Superior temporal gyrus (tissue), 1 donor: Measurements from ENCODE around the gene LATS2.

Source experiments
- DNase-seq: peaks from one replicate; pipeline ENCODE4 v3.0.0-alpha.2; 2016; ENCODE audit errors: extremely low spot score

Gene LATS2

DNA sequence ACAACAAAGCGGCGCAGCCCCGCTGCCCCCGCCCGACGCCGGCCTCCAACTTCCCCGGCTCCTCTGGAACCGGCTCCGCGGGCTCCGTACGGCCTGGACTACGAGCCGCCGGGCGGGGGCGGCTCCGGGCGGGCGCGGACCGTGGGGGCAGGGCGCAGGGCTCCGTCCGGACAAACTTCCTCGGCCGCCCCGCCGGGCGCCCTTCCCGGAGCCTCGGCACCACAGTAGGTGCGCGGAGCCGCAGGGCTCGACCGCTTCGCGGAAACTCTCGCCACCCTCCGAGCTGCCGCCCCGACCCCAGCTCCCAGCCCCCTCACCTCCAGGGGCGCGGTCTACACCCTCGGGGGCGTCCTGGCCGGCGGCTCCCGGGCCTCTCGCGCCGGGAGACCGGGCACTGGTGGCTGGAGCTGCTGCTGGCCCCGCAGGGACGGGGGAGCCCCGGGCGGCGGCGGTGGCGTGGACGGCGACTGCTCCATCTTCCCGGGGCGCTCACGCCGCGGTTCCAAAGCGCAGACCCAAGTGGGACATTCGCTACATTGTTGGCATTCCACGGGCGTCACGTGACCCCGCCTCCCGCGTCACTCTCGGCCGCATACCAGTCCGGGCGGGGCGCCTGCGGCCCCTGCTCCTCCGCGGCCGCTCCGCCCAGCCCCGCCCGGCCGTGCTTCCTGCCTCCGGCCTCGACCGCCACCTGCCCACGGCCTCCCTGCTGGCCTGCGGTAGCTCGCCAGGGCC lies at the start of gene LATS2:
Gene LATS2 (minus strand): TSS at position 558 of the 735 bp plus-strand sequence. CDS start 15,560 bp downstream, outside the sequence.
- DNase-seq: peak; percentile 82

DNA sequence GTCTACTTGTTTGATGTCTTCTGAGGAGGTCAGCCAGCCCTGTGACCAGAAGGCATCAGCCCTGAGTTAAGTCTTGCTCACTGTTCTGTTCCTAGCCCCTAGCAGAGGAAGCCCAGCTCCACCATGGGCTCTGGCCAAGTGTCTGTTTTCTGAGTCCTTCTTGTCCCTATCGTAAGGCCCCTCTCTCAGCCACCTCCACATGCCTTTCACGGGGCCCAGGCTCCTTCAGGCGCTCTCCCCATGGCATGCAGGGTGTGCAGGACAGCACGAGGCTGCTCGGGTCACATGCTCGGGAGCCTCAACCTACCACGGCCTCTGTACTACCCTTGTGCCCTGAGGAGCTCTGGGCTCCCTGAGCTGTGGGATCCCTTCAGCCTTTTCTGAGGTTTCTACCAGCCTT lies 47.8 kb upstream of the LATS2 start:
- no peak for DNase-seq

DNA sequence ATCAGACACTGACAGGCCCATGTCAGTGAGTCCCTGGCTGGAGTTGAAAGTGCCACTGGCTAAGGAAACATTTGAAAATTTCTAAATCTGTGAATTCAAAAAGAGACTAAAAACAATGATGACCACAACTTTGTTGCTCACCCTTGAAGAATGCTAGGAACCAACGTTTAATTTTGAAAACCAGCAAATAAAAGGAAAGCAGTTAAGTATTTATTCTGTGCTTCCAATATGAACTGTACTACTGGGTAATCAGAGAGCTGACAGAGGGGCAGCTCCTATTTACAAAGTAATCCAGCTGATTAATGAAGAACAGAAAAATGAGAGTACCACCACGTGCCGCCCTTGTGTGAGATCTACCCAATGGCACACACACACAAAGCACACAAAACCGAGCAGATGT lies 44.7 kb upstream of the LATS2 start:
- no peak for DNase-seq

DNA sequence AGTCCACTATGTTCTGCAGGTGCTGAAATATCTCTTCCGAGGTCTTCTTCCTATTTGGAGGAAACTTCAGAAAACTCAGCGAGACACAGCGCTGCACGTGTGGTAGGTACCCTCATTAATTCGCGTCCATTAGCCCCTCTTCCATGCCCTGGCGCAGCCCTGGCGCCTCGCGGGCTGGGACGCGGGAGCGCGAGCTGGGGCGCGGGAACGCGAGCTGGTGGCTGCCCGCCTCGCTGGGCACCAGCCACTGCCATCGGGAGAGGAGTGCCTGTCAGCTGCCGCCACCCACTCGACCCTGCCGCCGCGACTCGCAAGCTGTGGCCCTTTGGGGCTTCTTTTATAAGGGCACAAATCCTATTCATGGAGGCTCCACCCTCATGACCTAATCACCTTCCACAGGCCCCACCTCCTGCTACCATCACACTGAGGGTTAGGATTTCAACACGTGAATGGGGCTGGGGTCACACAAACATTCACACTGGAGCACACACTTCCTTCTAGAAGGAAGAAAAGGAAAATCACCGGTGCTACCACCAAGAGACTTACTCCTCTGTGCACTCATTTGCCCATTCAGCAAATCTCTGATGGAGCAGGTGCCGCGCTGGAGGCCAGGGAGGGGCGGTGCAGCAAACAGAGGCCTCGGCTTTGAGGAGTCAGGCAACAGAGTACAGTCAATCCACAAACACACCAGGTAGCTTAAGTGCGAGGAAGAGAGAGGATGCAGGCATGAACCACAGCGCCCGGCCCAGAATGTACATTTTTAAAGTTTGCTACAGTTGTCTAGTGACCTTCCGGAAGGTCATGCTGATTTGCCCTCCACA lies 43.0 kb upstream of the LATS2 start:
- DNase-seq: no peak

DNA sequence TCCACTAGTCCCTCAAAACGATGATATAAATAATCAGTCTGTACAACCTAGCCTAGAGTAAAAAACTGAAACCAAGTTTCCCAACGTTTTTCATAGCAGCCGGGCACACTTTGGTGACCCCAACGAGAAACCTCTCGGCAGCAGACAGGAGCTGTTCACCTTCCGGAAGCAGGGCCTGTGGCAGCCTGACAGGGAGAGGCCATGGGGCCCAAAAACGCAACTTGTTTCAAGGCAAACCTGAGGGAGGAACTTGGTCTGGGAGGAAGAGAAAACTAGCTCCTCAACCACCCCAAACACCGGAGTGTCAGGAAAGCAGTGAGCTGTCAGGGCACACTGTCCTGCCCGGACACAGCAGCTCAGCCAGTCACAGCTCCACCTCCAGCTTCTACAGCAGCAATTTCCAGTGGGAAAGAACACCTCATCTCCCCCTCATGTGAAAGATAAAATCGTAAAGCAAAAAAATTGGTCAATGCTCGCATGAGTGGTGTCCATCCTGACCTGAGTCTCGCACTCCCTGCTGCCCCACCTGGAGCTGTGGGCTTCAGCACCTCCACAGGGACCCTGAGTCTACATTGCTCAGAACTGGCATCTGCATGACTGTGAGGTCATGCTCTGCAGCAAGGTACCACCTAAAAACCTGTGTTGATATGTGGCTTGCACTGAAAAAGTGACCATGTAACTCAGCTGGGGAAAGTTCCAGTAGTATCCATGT lies 40.6 kb upstream of the LATS2 start:
- DNase-seq: no peak

DNA sequence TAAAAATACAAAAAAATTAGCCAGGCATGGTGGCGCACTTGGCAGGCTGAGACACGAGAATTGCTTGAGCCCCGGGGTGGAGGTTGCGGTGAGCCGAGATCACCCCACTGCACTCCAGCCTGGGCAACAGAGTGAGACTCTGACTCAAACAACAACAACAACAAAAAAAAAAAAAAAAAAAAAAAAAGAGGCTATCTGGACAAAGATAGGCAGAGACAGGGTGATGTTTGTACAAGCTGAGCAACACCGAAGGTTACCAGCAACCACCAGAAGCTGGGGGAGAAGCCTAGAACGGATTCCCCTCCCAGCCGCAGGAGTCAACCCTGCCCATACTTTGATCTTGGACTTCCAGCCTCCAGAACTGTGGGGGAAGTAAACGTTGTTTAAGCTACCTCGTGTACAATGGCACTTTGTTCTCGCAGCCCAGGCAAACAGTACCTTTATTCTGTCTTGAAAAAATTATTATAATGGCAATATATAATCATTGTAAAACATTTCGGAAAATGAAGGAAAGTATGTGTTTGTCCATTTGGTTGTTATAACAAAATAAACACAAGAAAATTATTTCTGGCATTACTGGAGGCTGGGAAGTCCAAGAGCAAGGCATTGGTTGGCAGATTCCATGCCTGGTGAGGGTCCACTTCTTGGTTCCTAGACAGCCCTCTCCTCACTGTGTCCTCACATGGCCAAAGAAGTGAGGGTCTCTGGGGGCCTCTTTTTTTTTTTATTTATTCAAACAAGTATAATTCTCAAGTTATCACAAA lies 39.8 kb upstream of the LATS2 start:
- no peak for DNase-seq

DNA sequence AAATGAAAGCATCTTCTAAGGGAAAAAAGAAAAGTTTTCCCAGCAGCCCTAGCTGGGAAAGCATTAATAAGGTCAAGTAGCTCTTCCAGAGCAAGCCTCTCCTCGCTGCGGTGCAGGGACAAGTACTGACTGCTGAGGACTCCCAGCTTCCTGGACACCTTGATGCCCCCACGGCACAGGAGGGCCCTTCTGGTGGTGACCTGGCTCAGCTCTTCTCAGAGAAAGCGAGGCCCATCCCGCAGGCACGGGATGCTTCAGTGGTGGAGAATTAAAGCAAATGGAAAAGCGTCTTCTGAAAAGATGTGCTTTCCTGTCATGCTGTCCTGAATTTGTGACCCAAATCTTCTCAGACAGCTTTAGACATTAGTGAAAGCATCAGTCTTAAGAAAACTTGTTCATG lies 38.8 kb upstream of the LATS2 start:
- no peak for DNase-seq

DNA sequence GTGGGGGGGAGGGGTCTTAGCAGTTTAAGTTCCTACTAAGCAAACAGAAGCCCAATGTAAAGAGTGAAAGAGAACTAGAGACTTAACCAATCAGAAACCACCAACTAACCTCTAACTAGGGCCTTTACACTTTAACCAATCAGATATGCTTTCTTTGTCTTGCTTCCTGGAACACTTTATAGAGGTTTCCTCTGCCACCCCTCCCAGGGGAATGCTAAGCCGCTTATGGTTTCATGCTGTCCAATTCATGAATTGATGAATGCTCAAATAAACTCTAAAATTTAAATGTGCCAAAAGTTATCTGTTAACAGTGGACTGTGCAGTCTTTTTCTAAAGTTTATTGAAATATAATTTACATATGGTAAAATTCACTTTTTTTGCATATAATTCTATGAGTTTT lies 33.9 kb upstream of the LATS2 start:
- DNase-seq: no peak

DNA sequence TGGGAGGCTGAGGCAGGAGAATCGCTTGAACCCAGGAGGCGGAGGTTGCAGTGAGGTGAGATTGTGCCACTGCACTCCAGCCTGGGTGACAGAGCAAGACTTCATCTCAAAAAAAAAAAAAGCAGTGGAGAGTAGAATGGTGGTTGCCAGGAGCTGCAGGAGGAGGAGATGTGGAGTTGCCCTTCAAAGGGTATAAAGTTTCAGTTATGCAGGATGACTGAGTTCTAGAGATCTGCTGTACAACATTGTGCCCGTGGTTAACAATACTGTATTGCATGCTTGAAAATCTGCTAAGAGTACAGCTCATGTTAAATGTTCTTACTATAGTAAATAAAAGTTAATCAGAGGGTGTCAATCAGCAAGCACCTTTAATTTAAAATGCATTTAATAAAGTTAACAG lies 28.4 kb upstream of the LATS2 start:
- DNase-seq: no peak

DNA sequence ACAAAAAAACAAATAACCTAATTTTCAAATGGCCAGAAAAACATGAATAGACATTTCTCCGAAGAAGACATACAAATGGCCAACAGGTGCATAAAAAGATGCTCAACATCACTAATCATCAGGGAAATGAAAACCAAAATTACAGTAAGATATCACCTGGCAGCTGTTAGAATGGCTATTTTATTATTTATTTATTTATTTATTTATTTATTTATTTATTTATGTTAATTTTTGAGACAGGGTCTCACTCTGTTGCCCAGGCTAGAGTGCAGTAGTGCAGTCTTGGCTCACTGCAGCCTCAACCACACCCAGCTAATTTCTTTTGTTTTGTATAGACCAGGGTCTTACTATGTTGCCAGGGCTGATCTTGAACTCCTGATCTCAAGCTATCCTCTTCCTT lies 27.1 kb upstream of the LATS2 start:
- DNase-seq: no peak

DNA sequence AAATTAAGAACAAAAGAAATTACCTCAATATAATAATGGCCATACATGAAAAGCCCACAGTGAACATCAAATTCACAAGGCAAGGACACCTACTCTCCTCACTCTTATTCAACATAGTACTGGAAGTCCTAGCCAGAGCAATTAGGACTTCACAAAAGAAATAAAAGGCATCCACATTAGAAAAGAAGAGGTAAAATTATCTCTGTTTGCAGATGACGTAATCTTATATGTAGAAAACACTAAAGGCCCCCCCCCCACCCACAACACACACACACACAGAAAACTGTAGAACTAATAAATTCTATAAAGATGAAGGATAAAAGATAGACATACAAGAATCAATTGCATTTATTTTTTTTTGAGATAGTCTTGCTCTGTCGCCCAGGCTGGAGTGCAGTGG lies 25.5 kb upstream of the LATS2 start:
- DNase-seq: no peak

DNA sequence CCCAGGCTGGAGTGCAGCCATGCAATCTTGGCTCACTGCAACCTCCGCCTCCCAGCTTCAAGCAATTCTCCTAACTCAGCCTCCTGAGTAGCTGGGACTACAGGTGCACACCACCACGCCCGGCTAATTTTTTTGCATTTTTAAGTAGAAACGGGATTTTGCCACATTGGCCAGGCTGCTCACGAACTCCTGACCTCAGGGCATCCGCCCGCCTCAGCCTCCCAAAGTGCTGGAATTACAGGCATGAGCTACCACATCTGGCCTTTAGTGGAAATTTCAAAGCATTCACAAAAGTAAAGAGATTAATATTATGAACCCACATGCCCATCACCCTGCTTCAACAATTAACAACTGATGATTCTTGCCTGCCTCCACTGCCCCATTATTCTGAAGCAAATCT lies 20.5 kb upstream of the LATS2 start:
- no peak for DNase-seq

DNA sequence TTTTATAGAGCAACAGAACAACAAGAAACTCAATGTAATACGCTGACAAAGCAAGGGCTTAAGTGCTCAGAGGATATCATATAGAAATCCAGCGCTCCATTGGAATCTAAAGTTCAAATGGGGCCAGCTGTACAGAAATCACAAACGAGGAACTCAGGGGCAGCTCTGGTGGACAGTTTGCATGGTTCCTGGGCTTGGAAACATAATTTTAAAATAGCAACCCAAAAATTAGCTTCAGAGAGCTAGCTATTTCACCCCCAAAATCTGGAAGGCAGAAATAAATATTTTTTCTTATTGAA lies 19.2 kb upstream of the LATS2 start:
- DNase-seq: no peak

DNA sequence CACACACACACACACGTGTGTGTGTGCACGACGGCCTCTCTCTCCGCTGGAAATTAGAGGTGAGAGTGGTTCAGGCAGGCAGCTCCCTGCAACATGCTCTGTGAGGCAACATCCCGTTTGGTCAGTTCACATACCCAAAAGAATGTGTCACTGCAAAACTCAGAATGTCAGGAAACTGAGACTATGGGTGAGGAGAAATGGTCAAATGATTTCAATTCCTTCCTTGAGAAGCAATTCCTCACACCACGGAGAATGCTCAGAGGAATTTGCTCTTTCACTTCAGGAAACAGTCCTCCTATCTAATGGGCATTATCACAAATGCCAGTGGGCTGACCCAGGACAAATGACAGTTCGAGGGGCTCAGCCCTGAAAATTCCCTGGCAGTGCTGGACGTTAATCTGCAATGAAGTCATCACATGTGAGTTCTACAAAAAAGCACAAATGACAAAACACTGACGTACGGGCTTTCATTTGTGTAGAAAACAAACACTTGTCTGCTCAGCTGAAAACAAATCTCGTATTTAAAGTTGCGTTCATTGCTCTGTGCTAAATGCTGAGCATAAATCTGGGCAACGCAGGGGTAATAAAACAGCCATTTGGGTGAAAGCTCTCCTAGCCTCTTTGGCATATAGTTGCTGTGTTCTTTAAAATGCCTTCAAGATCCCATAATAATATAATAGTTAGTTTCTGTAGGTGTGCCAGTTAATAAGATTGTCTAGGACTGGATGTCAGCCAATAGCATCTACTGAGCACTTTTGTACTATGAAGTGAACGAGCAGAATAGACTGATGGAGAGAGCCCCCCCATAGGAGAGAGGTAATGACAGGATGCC lies 18.6 kb upstream of the LATS2 start:
- no peak for DNase-seq

DNA sequence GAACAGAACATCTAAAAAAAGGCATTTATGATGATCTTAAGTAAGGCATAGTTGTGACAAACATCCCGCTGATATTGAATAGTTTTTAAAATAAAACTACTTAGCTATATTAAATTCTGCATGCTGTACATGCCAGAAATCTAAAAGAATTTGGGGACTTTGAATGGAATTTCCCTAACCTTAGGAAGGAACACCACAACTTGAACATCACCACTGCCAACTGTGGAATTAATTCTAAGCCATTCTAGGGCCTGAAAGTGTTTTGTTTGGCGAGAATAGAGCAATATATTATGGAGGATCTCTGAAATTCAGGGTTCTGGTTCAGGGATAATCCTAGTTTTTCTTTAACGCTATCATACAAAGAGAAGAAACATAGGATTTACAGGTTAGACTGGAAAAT lies 17.8 kb upstream of the LATS2 start:
- no peak for DNase-seq

DNA sequence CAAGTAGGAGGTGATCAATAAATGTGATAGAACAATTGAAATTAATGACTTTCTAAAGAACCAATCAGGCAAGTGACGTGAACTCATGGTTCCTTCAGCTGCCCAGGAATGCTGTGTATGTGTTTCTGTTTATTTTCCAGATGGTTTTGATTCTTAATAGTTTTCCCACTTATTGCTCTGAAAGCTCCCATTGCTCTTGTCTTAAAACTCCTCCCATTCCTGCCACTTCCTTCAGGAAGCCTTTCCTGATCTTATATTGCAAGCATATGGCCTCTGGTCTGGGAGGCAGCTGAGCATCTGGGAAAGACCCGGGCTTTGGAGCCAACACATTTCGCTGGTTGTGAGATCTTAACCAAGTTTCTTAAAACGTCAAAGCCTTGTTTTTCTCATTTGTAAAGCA lies 17.1 kb upstream of the LATS2 start:
- no peak for DNase-seq

DNA sequence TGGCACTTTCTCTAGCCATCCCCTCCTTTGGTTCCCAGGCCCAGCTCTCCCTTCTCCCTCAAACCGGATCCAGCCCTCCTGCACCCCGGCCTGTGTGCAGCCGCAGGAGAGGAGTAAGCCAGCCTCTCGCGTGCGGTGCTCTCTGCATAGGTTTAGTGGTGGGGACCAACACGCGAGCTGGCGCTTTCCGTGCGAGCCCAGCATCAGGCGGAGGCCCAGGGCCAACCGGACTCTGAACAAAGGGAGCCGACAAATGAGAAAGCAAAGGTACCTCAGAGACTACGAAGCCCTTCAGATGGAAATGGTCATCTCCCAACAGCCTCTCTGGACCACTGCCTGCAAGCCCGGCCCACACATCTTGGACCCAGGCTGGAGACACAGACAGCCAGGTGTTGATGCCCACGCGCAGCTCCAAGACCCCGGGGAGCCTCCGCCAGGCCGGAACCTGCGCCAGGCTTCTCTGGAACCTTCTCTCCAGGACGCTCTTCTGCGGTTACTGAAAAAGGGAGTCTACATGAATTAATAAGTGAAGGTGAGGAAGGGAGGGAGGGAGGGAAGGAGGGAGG lies 16.5 kb upstream of the LATS2 start:
- DNase-seq: no peak

DNA sequence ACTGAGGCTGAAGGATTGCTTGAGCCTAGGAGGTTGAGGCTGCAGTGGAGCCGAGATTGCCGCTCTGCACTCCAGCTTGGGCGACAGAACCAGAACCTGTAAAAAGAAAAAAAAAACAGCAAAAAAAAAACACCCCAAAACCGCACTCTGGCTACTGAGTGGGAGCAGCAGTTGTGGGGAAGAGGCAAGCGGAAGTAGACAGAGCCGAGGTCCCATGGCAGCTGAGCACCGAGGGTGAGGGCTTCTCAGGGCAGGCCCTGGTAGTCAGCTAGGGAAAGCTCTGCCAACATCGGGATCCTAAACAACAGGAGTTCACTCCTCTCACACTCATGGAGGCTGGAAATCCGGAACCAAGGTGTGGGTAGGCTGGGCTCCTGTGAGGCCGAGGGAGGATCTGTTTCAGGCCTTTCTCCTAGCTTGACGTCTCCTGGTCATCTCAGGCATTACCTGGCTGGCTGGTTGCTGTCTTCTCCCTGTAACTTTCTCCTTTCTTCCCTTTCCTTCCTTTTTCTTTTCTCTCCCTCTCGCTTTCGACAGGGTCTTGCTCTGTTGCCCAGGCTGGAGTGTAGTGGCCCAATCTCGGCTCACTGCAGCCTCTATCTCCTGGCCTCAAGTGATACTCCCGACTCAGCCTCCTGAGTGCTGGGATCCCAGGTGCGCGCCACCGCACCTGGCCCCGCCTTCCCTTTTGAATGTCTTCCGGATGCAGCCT lies 15.8 kb upstream of the LATS2 start:
- no peak for DNase-seq

DNA sequence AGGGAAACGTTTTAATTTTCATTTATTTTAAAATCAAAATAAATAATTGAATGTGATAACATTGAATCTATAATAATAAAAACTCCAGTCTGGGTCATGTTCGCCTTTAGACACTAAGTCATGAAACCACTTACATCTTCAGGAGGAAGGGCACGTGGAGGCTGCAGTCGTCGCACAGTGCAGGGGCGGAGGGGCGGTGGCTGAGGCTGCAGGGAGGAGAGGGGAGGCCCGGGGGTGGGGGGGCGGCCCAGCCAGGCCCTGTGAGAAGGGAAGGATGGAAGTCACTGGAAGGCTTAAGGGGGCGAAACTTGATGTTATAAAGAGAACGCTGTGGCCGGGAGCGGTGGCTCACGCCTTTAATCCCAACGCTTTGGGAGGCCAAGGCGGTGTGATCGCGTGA lies 14.9 kb upstream of the LATS2 start:
- no peak for DNase-seq
